WTC11 (cell line): Measurements from ENCODE around the gene FCSK. TPM values are rescaled to one million over a fixed set of nuclear protein-coding genes. Genes with fewer than 3 reads are reported as not detected.
A peak's percentile ranks its signal among the peaks of the same experiment; 100 is the strongest.

ENCODE experiments used
- ATAC-seq: fragments of 200-7000 bp; cut with Tn5 transposase; 2 replicates; pipeline ENCODE4 v1.10.0; 2021; ENCODE audit warnings: mild to moderate bottlenecking, moderate library complexity
- CTCF ChIA-PET: fragments of 300-600 bp; sonication (Branson Sonifier 250); formaldehyde crosslinking; loops from one replicate; lab custom pipeline; 2021; ENCODE audit warnings: antibody characterized with exemption; lab: Charles Lee
- POLR2A ChIA-PET: fragments of 350-600 bp; sonication (Branson Sonifier 250); formaldehyde crosslinking; loops from one replicate; lab custom pipeline; 2021; ENCODE audit warnings: antibody characterized with exemption; lab: Charles Lee
- DNase-seq: peaks from one replicate; pipeline ENCODE4 v3.0.0; 2021; ENCODE audit warnings: low spot score
- H3K27ac Mint-ChIP-seq: 2 replicates; pipeline ENCODE4 v1.8.0; 2021; ENCODE audit warnings: mixed read lengths
- H3K27me3 Mint-ChIP-seq: 2 replicates; pipeline ENCODE4 v1.8.0; 2021; ENCODE audit warnings: low read depth, mild to moderate bottlenecking, moderate library complexity, mixed read lengths
- H3K36me3 Mint-ChIP-seq: 2 replicates; pipeline ENCODE4 v1.8.0; 2021; ENCODE audit warnings: mixed read lengths
- H3K4me1 Mint-ChIP-seq: 2 replicates; pipeline ENCODE4 v1.8.0; 2022; ENCODE audit warnings: mixed read lengths
- H3K4me3 Mint-ChIP-seq: 2 replicates; pipeline ENCODE4 v1.8.0; 2021; ENCODE audit warnings: mild to moderate bottlenecking, moderate library complexity, mixed read lengths
- H3K9me3 Mint-ChIP-seq: 2 replicates; pipeline ENCODE4 v1.8.0; 2021; ENCODE audit warnings: mixed read lengths
- CREB1 ChIP-seq: sonication (generic); formaldehyde crosslinking; IDR thresholded peaks from 2 replicates; pipeline ENCODE4 v1.8.0; 2023; ENCODE audit warnings: mild to moderate bottlenecking, missing genetic modification reagents
- CREM ChIP-seq: sonication (generic); formaldehyde crosslinking; IDR thresholded peaks from 2 replicates; pipeline ENCODE4 v1.8.1; 2022; ENCODE audit warnings: mild to moderate bottlenecking, missing genetic modification reagents, moderate library complexity
- ELF4 ChIP-seq: sonication (generic); formaldehyde crosslinking; IDR thresholded peaks from 2 replicates; pipeline ENCODE4 v1.8.1; 2022; ENCODE audit warnings: low read depth, mild to moderate bottlenecking, moderate library complexity, missing genetic modification reagents
- EMX1 ChIP-seq: fragments of 250-450 bp; sonication (Bioruptor Pico); IDR thresholded peaks from 2 replicates; pipeline ENCODE4 v1.8.0; 2021; ENCODE audit warnings: mild to moderate bottlenecking
- FOXP1 ChIP-seq: sonication (generic); formaldehyde crosslinking; IDR thresholded peaks from 2 replicates; pipeline ENCODE4 v1.8.0; 2022; ENCODE audit warnings: missing genetic modification reagents, mild to moderate bottlenecking, moderate library complexity, borderline replicate concordance
- GABPB1 ChIP-seq: sonication (generic); formaldehyde crosslinking; IDR thresholded peaks from 2 replicates; pipeline ENCODE4 v1.8.1; 2023; ENCODE audit warnings: mild to moderate bottlenecking, missing genetic modification reagents
- GRHL2 ChIP-seq: fragments of 250-450 bp; sonication (Bioruptor Pico); IDR thresholded peaks from 2 replicates; pipeline ENCODE4 v1.8.0; 2022; ENCODE audit warnings: mild to moderate bottlenecking, moderate library complexity; ENCODE audit not compliant: insufficient replicate concordance, severe bottlenecking
- JAZF1 ChIP-seq: fragments of 250-450 bp; sonication (Bioruptor Pico); IDR thresholded peaks from 2 replicates; pipeline ENCODE4 v1.9.0; 2021; ENCODE audit warnings: moderate library complexity, mild to moderate bottlenecking, inconsistent platforms
- NFATC4 ChIP-seq: fragments of 250-450 bp; sonication (Bioruptor Pico); IDR thresholded peaks from 2 replicates; pipeline ENCODE4 v1.9.0; 2021; ENCODE audit warnings: mild to moderate bottlenecking
- NR3C1 ChIP-seq: sonication (generic); formaldehyde crosslinking; conservative IDR thresholded peaks from 2 replicates; pipeline ENCODE4 v1.8.1; 2023; ENCODE audit warnings: low read depth, mild to moderate bottlenecking, missing genetic modification reagents
- OVOL2 ChIP-seq: fragments of 250-450 bp; sonication (Bioruptor Pico); IDR thresholded peaks from 2 replicates; pipeline ENCODE4 v1.9.0; 2021; ENCODE audit warnings: mild to moderate bottlenecking, borderline replicate concordance
- TEAD4 ChIP-seq: sonication (generic); formaldehyde crosslinking; IDR thresholded peaks from 2 replicates; pipeline ENCODE4 v1.8.0; 2022; ENCODE audit warnings: mild to moderate bottlenecking, missing genetic modification reagents
- ZNF121 ChIP-seq: sonication (generic); formaldehyde crosslinking; IDR thresholded peaks from 2 replicates; pipeline ENCODE4 v1.8.0; 2023; ENCODE audit warnings: missing genetic modification reagents
- ZNF138 ChIP-seq: sonication (generic); formaldehyde crosslinking; conservative IDR thresholded peaks from 2 replicates; pipeline ENCODE4 v1.8.1; 2022; ENCODE audit warnings: mild to moderate bottlenecking, moderate library complexity, missing genetic modification reagents
- ZNF317 ChIP-seq: sonication (generic); formaldehyde crosslinking; IDR thresholded peaks from 2 replicates; pipeline ENCODE4 v1.8.1; 2023; ENCODE audit warnings: low read depth, mild to moderate bottlenecking, moderate library complexity, missing genetic modification reagents, borderline replicate concordance
- ZNF396 ChIP-seq: fragments of 250-450 bp; sonication (Bioruptor Pico); IDR thresholded peaks from 2 replicates; pipeline ENCODE4 v1.8.0; 2021; ENCODE audit warnings: mild to moderate bottlenecking, moderate library complexity, borderline replicate concordance
- ZNF423 ChIP-seq: fragments of 250-450 bp; sonication (Bioruptor Pico); IDR thresholded peaks from 2 replicates; pipeline ENCODE4 v2.1.2; 2022; ENCODE audit warnings: mild to moderate bottlenecking, moderate library complexity
- total RNA-seq: library from RNA; stranded (reverse); gene quantifications from 3 replicates; pipeline ENCODE4 v1.2.3, GENCODE V29; 2021
- TF ChIP-seq, protein P1 (sequence below): fragments of 250-450 bp; sonication (Bioruptor Pico); IDR thresholded peaks from 2 replicates; pipeline ENCODE4 v1.9.0; 2021; ENCODE audit warnings: moderate library complexity, mild to moderate bottlenecking, inconsistent platforms, borderline replicate concordance
- TF ChIP-seq, protein P2 (sequence below): fragments of 200-600 bp; IDR thresholded peaks from 2 replicates; pipeline ENCODE4 v1.8.0; 2022; ENCODE audit warnings: antibody characterized with exemption
- TF ChIP-seq, protein P3 (sequence below): sonication (generic); formaldehyde crosslinking; IDR thresholded peaks from 2 replicates; pipeline ENCODE4 v1.8.0; 2022; ENCODE audit warnings: mild to moderate bottlenecking, missing genetic modification reagents
- TF ChIP-seq, protein P4 (sequence below): sonication (generic); formaldehyde crosslinking; IDR thresholded peaks from 2 replicates; pipeline ENCODE4 v1.8.0; 2023; ENCODE audit warnings: missing genetic modification reagents
- TF ChIP-seq, protein P5 (sequence below): fragments of 250-450 bp; sonication (Bioruptor Pico); conservative IDR thresholded peaks from 2 replicates; pipeline ENCODE4 v1.9.0; 2021; ENCODE audit warnings: mild to moderate bottlenecking
- TF ChIP-seq, protein P6 (sequence below): sonication (generic); formaldehyde crosslinking; IDR thresholded peaks from 2 replicates; pipeline ENCODE4 v1.8.1; 2022; ENCODE audit warnings: low read depth, mild to moderate bottlenecking, moderate library complexity, missing genetic modification reagents, borderline replicate concordance

The FCSK gene
- total RNA-seq, 1 experiment from 2014 or later = 10.6 TPM

DNA sequence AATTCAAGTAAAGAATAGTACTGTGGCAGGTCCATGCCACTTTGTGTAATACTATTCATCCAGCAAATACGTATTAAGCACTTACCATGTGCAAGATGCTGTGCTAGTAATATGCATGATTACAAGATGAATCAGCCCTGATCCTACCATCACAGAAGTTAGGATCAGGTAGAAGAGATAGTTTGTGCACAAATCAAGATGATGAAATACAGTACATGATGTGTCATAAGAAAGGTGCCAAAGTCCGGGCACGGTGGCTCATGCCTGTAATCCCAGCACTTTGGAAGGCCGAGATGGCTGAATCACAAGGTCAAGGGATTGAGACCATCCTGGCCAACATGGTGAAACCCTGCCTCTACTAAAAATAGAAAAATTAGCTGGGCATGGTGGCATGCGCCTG lies 58.1 kb downstream of the FCSK start (continued):
- TF ChIP-seq, protein P1, sequence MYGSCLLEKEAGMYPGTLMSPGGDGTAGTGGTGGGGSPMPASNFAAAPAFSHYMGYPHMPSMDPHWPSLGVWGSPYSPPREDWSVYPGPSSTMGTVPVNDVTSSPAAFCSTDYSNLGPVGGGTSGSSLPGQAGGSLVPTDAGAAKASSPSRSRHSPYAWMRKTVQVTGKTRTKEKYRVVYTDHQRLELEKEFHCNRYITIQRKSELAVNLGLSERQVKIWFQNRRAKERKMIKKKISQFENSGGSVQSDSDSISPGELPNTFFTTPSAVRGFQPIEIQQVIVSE (CRISPR knock-in tag) = no peak
- TF ChIP-seq NR3C1 (CRISPR knock-in tag) (no peak), EMX1 (CRISPR knock-in tag) (no peak), GABPB1 (CRISPR knock-in tag) (no peak)

DNA sequence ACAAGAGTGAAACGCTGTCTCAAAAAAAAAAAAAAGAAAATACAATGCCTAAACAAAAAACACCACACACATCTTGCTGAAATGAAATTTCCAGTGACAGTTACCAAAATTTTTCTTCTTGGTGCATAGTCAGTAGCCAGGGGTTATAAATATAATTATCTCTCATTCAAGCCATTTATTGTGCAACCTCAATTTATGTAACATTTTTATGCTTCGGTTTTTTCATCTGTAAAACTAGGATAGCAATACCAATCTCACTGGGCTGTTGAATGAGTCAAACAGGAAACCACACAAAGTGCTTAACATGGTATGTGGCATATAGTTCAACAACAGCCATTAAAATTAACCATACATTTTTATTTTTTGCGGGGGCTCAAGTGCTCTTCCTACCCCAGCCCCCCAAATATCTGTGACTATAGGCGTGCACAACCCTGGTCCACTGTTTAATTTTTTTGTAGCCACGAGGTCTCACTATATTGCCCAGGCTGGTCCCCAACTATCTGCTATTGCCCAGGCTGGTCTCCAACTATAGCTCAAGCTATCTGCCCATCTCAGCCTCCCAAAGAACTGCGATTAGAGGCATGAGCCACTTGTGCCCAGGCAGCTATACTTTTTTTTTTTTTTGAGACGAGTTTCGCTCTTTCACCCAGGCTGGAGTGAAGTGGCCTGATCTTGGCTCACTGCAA lies 66.4 kb downstream of the FCSK start:
- no peak for TF ChIP-seq OVOL2 (CRISPR knock-in tag)
- TF ChIP-seq GRHL2 (CRISPR knock-in tag) = no peak
- no peak for TF ChIP-seq CREM
- TF ChIP-seq FOXP1 (CRISPR knock-in tag) = no peak
- TF ChIP-seq TEAD4 (CRISPR knock-in tag) = no peak
- TF ChIP-seq, protein P2, sequence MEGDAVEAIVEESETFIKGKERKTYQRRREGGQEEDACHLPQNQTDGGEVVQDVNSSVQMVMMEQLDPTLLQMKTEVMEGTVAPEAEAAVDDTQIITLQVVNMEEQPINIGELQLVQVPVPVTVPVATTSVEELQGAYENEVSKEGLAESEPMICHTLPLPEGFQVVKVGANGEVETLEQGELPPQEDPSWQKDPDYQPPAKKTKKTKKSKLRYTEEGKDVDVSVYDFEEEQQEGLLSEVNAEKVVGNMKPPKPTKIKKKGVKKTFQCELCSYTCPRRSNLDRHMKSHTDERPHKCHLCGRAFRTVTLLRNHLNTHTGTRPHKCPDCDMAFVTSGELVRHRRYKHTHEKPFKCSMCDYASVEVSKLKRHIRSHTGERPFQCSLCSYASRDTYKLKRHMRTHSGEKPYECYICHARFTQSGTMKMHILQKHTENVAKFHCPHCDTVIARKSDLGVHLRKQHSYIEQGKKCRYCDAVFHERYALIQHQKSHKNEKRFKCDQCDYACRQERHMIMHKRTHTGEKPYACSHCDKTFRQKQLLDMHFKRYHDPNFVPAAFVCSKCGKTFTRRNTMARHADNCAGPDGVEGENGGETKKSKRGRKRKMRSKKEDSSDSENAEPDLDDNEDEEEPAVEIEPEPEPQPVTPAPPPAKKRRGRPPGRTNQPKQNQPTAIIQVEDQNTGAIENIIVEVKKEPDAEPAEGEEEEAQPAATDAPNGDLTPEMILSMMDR = no peak
- TF ChIP-seq ELF4 = no peak
- TF ChIP-seq, protein P3, sequence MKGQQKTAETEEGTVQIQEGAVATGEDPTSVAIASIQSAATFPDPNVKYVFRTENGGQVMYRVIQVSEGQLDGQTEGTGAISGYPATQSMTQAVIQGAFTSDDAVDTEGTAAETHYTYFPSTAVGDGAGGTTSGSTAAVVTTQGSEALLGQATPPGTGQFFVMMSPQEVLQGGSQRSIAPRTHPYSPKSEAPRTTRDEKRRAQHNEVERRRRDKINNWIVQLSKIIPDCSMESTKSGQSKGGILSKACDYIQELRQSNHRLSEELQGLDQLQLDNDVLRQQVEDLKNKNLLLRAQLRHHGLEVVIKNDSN (CRISPR knock-in tag) = no peak
- no peak for TF ChIP-seq ZNF396 (CRISPR knock-in tag)
- TF ChIP-seq CREB1 (CRISPR knock-in tag) = no peak
- TF ChIP-seq ZNF138 = no peak
- TF ChIP-seq, protein P4, sequence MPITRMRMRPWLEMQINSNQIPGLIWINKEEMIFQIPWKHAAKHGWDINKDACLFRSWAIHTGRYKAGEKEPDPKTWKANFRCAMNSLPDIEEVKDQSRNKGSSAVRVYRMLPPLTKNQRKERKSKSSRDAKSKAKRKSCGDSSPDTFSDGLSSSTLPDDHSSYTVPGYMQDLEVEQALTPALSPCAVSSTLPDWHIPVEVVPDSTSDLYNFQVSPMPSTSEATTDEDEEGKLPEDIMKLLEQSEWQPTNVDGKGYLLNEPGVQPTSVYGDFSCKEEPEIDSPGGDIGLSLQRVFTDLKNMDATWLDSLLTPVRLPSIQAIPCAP = no peak
- TF ChIP-seq ZNF317 (CRISPR knock-in tag) = no peak
- Mint-ChIP-seq H3K27me3 (no peaks in the 10 kb centered on the region), H3K27ac (no peak overlapping the region), H3K4me3 (no peak overlapping the region), H3K9me3 (no peaks in the 10 kb centered on the region), H3K4me1 (peaks cover 15% of the 10 kb centered on the region), H3K36me3 (peaks cover 24% of the 10 kb centered on the region)
- ATAC-seq (no peak), DNase-seq (no peak)
- ChIA-PET CTCF (no interaction called here), POLR2A (no interaction called here)

DNA sequence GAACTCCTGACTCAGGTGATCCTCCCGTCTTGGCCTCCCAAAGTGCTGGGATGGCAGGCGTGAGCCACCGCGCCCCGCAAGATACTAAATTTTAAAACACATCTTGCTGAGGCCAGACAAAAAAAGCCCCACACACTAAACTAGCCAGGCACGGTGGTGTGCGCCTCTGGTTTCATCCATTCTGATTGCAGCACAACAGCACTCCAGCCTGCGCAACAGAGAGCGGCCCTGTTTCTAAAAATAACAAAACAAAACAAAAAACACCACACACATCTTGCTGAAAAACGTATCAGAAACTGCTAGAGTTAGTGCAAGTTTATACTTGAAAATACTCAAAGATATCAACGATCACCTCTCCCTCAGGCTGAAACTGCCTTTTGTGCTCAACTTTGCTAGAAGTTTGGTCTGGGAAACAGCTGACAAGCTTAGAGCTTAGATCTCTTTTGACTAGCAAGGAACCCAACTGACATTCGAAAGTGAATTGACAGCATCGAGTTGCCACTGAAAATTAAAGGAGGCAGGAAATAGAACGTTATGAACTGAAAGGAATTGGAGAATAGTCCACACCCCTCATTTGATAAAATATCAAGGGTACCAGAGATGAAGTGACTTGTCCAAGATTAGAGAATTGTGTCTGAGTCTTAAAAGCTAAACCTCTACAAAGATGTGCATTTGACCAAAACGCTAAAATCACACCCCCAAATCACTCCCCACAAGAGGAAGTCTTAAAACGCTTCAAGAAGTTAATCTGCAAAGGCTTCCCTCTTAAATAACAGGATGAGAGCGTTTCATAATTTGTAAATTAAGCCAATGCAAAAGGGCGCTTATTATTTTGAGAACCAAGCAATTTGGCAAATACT lies 68.1 kb downstream of the FCSK start:
- H3K27me3 Mint-ChIP-seq = no peaks in the 10 kb centered on the region
- ChIA-PET POLR2A (interaction anchor here (0.6 to 1.1 kb wide), 4 partner anchors 40 to 264 kb away, joined by 3 to 6 read pairs (median 4); no protein-coding TSS in a partner anchor), CTCF (interaction anchor here (0.8 to 1.2 kb wide), 5 partner anchors 29 to 142 kb away, joined by 3 read pairs; no protein-coding TSS in a partner anchor)
- H3K36me3 Mint-ChIP-seq = peaks cover 30% of the 10 kb centered on the region
- H3K9me3 Mint-ChIP-seq = no peaks in the 10 kb centered on the region
- no peak for DNase-seq
- no peak for ATAC-seq
- peak overlapping the region; percentile 95 for H3K4me3 Mint-ChIP-seq
- H3K4me1 Mint-ChIP-seq = peaks cover 27% of the 10 kb centered on the region
- H3K27ac Mint-ChIP-seq = peak overlapping the region; percentile 95; the same call in 1 of the 2 replicates
- TF ChIP-seq JAZF1 (CRISPR knock-in tag) (no peak), NFATC4 (CRISPR knock-in tag) (no peak), ZNF423 (no peak), CREB1 (CRISPR knock-in tag) (no peak), ZNF121 (CRISPR knock-in tag) (no peak)
- TF ChIP-seq, protein P5, sequence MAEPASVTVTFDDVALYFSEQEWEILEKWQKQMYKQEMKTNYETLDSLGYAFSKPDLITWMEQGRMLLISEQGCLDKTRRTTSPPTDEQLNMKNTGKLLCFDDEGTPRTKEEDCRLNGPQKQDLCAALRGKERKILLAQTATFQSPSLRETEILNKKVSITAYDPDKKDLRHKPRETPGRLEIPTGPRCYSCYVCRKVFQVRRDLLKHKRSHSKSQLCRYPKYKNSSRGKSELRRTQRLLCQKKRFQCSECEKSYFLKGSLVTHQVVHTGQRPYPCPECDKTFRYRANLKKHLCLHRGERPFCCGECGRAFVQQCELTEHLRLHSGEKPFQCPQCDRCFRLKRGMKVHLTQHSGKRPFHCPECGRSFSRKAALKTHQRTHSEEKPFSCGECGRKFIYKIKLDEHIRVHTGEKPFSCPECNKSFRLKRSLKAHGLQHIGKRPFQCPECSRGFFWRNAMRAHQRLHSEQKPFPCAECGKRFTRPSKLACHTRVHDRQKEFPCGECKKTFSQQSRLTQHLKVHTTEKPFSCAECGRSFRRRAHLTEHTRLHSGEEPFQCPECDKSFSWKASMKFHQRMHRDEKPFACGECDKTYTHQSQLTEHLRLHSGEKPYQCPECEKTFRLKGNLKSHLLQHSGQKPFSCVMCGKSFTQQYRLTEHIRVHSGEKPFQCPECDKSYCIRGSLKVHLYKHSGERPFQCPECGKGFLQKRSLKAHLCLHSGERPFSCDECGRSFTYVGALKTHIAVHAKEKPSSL (CRISPR knock-in tag) = no peak
- TF ChIP-seq, protein P6, sequence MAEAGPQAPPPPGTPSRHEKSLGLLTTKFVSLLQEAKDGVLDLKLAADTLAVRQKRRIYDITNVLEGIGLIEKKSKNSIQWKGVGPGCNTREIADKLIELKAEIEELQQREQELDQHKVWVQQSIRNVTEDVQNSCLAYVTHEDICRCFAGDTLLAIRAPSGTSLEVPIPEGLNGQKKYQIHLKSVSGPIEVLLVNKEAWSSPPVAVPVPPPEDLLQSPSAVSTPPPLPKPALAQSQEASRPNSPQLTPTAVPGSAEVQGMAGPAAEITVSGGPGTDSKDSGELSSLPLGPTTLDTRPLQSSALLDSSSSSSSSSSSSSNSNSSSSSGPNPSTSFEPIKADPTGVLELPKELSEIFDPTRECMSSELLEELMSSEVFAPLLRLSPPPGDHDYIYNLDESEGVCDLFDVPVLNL (CRISPR knock-in tag) = no peak
